ENCODE measurements around the gene KCTD5. TPM values are rescaled to one million over a fixed set of nuclear protein-coding genes. Genes with fewer than 3 reads are reported as not detected.
A peak's percentile ranks its signal among the peaks of the same experiment; 100 is the strongest.

Gene KCTD5
- total and polyA plus RNA-seq, 9 of the 15 experiments (the other 6 are each of a cell fraction or from before 2014, with no cell fraction given), result 0.73 to 58.3 (median 32.3) TPM

- TF ChIP-seq, protein P1, sequence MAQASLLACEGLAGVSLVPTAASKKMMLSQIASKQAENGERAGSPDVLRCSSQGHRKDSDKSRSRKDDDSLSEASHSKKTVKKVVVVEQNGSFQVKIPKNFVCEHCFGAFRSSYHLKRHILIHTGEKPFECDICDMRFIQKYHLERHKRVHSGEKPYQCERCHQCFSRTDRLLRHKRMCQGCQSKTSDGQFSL (CRISPR knock-in tag; IDR thresholded peaks at IDR 0.05), result no peak
- TF ChIP-seq, protein P1 (tag; IDR thresholded peaks at IDR 0.05), result no peak
- TF ChIP-seq, protein P2, sequence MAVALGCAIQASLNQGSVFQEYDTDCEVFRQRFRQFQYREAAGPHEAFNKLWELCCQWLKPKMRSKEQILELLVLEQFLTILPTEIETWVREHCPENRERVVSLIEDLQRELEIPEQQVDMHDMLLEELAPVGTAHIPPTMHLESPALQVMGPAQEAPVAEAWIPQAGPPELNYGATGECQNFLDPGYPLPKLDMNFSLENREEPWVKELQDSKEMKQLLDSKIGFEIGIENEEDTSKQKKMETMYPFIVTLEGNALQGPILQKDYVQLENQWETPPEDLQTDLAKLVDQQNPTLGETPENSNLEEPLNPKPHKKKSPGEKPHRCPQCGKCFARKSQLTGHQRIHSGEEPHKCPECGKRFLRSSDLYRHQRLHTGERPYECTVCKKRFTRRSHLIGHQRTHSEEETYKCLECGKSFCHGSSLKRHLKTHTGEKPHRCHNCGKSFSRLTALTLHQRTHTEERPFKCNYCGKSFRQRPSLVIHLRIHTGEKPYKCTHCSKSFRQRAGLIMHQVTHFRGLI (CRISPR knock-in tag; IDR thresholded peaks at IDR 0.05), result peak; percentile 73
- TF ChIP-seq MBD2 (IDR thresholded peaks at IDR 0.05; ENCODE audit: borderline replicate concordance, low read depth) (peak; percentile 72), SMARCA5 (IDR thresholded peaks at IDR 0.05) (no peak), ZNF408 (CRISPR knock-in tag; IDR thresholded peaks at IDR 0.05; ENCODE audit: low read depth) (no peak), ZBTB7A (IDR thresholded peaks at IDR 0.05; ENCODE audit: borderline replicate concordance, control insufficient read depth, low read depth, low read length) (no peak), BRCA1 (IDR thresholded peaks at IDR 0.05) (no peak), BRCA1 (CRISPR knock-in tag; IDR thresholded peaks at IDR 0.05) (no peak), MCM2 (IDR thresholded peaks at IDR 0.05; ENCODE audit: low read depth) (no peak), SAFB (IDR thresholded peaks at IDR 0.05; ENCODE audit: borderline replicate concordance, low read depth, low read length) (no peak), SIX5 (IDR thresholded peaks at IDR 0.05; ENCODE audit: borderline replicate concordance in 1 of 2, insufficient read depth in 1 of 2, low read depth in 1 of 2, low read length in 2 of 2) (peak; percentile 74 to 76)
- TF ChIP-seq, protein P3, sequence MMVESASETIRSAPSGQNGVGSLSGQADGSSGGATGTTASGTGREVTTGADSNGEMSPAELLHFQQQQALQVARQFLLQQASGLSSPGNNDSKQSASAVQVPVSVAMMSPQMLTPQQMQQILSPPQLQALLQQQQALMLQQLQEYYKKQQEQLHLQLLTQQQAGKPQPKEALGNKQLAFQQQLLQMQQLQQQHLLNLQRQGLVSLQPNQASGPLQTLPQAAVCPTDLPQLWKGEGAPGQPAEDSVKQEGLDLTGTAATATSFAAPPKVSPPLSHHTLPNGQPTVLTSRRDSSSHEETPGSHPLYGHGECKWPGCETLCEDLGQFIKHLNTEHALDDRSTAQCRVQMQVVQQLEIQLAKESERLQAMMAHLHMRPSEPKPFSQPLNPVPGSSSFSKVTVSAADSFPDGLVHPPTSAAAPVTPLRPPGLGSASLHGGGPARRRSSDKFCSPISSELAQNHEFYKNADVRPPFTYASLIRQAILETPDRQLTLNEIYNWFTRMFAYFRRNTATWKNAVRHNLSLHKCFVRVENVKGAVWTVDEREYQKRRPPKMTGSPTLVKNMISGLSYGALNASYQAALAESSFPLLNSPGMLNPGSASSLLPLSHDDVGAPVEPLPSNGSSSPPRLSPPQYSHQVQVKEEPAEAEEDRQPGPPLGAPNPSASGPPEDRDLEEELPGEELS (CRISPR knock-in tag; IDR thresholded peaks at IDR 0.05; ENCODE audit: borderline replicate concordance), result no peak
Measured at GRCh38 chr16:2752035-2752849, 69.9 kb downstream of the KCTD5 start, which contains the start of gene SRRM2 (continued).
